ENCODE results near the gene MAPRE3. TPM values are rescaled to one million over a fixed set of nuclear protein-coding genes. Genes with fewer than 3 reads are reported as not detected.

The MAPRE3 gene
- total RNA-seq, 1 donor from 2014 or later: 16.3 TPM

GRCh38 chr2:26977012-26977411 is 6.6 kb downstream of the MAPRE3 start:
- Mint-ChIP-seq H3K36me3 (ENCODE audit: low read depth) (no peaks in the 10 kb centered on the region), H3K9me3 (no peaks in the 10 kb centered on the region), H3K4me1 (peaks cover 21% of the 10 kb centered on the region), H3K27ac (ENCODE audit: unreplicated experiment) (no peak overlapping the region), H3K4me3 (no peak overlapping the region), H3K27me3 (ENCODE audit: low read depth) (peaks cover 7% of the 10 kb centered on the region)
- no peak for DNase-seq (ENCODE audit: low read depth, low spot score)
- no peak for TF ChIP-seq CTCF (conservative IDR thresholded peaks at IDR 0.05)

- H3K27me3 Mint-ChIP-seq (ENCODE audit: low read depth): peaks cover 2% of the 10 kb centered on the region
- DNase-seq (ENCODE audit: low read depth, low spot score): no peak
- H3K27ac Mint-ChIP-seq (ENCODE audit: unreplicated experiment): no peak overlapping the region
- no peak for TF ChIP-seq CTCF (conservative IDR thresholded peaks at IDR 0.05)
- no peaks in the 10 kb centered on the region for H3K36me3 Mint-ChIP-seq (ENCODE audit: low read depth)
- H3K4me1 Mint-ChIP-seq: peaks cover 17% of the 10 kb centered on the region
- no peak overlapping the region for H3K4me3 Mint-ChIP-seq
- no peaks in the 10 kb centered on the region for H3K9me3 Mint-ChIP-seq
Observed at GRCh38 chr2:26978061-26978596, 7.7 kb downstream of the MAPRE3 start.

GRCh38 chr2:26979741-26980140 is 9.3 kb downstream of the MAPRE3 start:
- H3K36me3 Mint-ChIP-seq (ENCODE audit: low read depth): no peaks in the 10 kb centered on the region
- H3K4me1 Mint-ChIP-seq: peaks cover 17% of the 10 kb centered on the region
- TF ChIP-seq CTCF (conservative IDR thresholded peaks at IDR 0.05): no peak
- H3K27ac Mint-ChIP-seq (ENCODE audit: unreplicated experiment): no peak overlapping the region
- no peak for DNase-seq (ENCODE audit: low read depth, low spot score)
- peaks cover 2% of the 10 kb centered on the region for H3K27me3 Mint-ChIP-seq (ENCODE audit: low read depth)
- no peaks in the 10 kb centered on the region for H3K9me3 Mint-ChIP-seq
- no peak overlapping the region for H3K4me3 Mint-ChIP-seq

- Mint-ChIP-seq H3K27me3 (ENCODE audit: low read depth) (no peaks in the 10 kb centered on the region), H3K4me1 (peaks cover 17% of the 10 kb centered on the region), H3K27ac (ENCODE audit: unreplicated experiment) (no peak overlapping the region), H3K9me3 (no peaks in the 10 kb centered on the region), H3K36me3 (ENCODE audit: low read depth) (no peaks in the 10 kb centered on the region), H3K4me3 (no peak overlapping the region)
- no peak for TF ChIP-seq CTCF (conservative IDR thresholded peaks at IDR 0.05)
- no peak for DNase-seq (ENCODE audit: low read depth, low spot score)
Observed at GRCh38 chr2:26980971-26981370, 10.5 kb downstream of the MAPRE3 start.

- no peaks in the 10 kb centered on the region for H3K9me3 Mint-ChIP-seq
- peaks cover 17% of the 10 kb centered on the region for H3K4me1 Mint-ChIP-seq
- peak; percentile 41 for TF ChIP-seq CTCF (conservative IDR thresholded peaks at IDR 0.05)
- no peaks in the 10 kb centered on the region for H3K36me3 Mint-ChIP-seq (ENCODE audit: low read depth)
- no peak overlapping the region for H3K27ac Mint-ChIP-seq (ENCODE audit: unreplicated experiment)
- no peak for DNase-seq (ENCODE audit: low read depth, low spot score)
- H3K27me3 Mint-ChIP-seq (ENCODE audit: low read depth): no peaks in the 10 kb centered on the region
- no peak overlapping the region for H3K4me3 Mint-ChIP-seq
Observed at GRCh38 chr2:26982102-26982742, 11.8 kb downstream of the MAPRE3 start.
